Glutamatergic neuron (in vitro differentiated cells): ENCODE measurements around the gene ADAMTSL1. TPM values are rescaled to one million over a fixed set of nuclear protein-coding genes. Genes with fewer than 3 reads are reported as not detected.

Experiments
- DNase-seq: peaks from one replicate; pipeline ENCODE4 v3.0.0; 2022
- H3K27ac Mint-ChIP-seq: one replicate; pipeline ENCODE4 v1.8.0; 2020; ENCODE audit warnings: mild to moderate bottlenecking, mixed read lengths, inconsistent platforms; ENCODE audit not compliant: unreplicated experiment
- H3K27me3 Mint-ChIP-seq: one replicate; pipeline ENCODE4 v1.8.0; 2020; ENCODE audit warnings: mild to moderate bottlenecking, moderate library complexity, mixed read lengths, inconsistent platforms; ENCODE audit not compliant: unreplicated experiment
- H3K36me3 Mint-ChIP-seq: one replicate; pipeline ENCODE4 v1.8.0; 2020; ENCODE audit warnings: mild to moderate bottlenecking, mixed read lengths, inconsistent platforms; ENCODE audit not compliant: unreplicated experiment
- H3K4me1 Mint-ChIP-seq: one replicate; pipeline ENCODE4 v1.8.0; 2020; ENCODE audit warnings: mild to moderate bottlenecking, low read depth, mixed read lengths, inconsistent platforms; ENCODE audit not compliant: unreplicated experiment
- H3K4me3 Mint-ChIP-seq: one replicate; pipeline ENCODE4 v1.8.0; 2020; ENCODE audit warnings: mild to moderate bottlenecking, mixed read lengths, inconsistent platforms; ENCODE audit not compliant: unreplicated experiment
- H3K9me3 Mint-ChIP-seq: one replicate; pipeline ENCODE4 v1.8.0; 2020; ENCODE audit warnings: mild to moderate bottlenecking, moderate library complexity, mixed read lengths, inconsistent platforms; ENCODE audit not compliant: unreplicated experiment
- CTCF ChIP-seq: fragments of 200-600 bp; sonication (generic); IDR thresholded peaks from one replicate; pipeline ENCODE4 v1.5.0; 2021; ENCODE audit not compliant: partially characterized antibody, unreplicated experiment
- total RNA-seq: library from RNA; stranded (reverse); fragmentation: NEBNext Ultra II Directional; extraction: Animal tissue kit (Norgen Biotek cat#: 25700); gene quantifications from one replicate; pipeline ENCODE4 v1.2.1, GENCODE V29; 2021; ENCODE audit not compliant: unreplicated experiment

Gene ADAMTSL1
- total RNA-seq, 1 donor from 2014 or later = 0.91 TPM

GRCh38 chr9:18605766-18606180 lies 131.8 kb downstream of the ADAMTSL1 start:
- DNase-seq = no peak
- no peaks in the 10 kb centered on the region for H3K36me3 Mint-ChIP-seq
- H3K9me3 Mint-ChIP-seq = no peaks in the 10 kb centered on the region
- no peaks in the 10 kb centered on the region for H3K27me3 Mint-ChIP-seq
- no peak for TF ChIP-seq CTCF
- H3K4me3 Mint-ChIP-seq = no peak overlapping the region
- no peak overlapping the region for H3K27ac Mint-ChIP-seq
- H3K4me1 Mint-ChIP-seq = peaks cover 12% of the 10 kb centered on the region

- DNase-seq = no peak
- Mint-ChIP-seq H3K9me3 (no peaks in the 10 kb centered on the region), H3K27ac (no peak overlapping the region), H3K4me1 (peaks cover 15% of the 10 kb centered on the region), H3K27me3 (no peaks in the 10 kb centered on the region), H3K4me3 (no peak overlapping the region), H3K36me3 (no peaks in the 10 kb centered on the region)
- TF ChIP-seq CTCF = no peak
Measured at GRCh38 chr9:18606281-18606680, 132.3 kb downstream of the ADAMTSL1 start.

- Mint-ChIP-seq H3K36me3 (no peaks in the 10 kb centered on the region), H3K4me1 (peaks cover 20% of the 10 kb centered on the region), H3K27me3 (peaks cover 2% of the 10 kb centered on the region), H3K4me3 (no peak overlapping the region), H3K9me3 (no peaks in the 10 kb centered on the region), H3K27ac (no peak overlapping the region)
- DNase-seq = no peak
- no peak for TF ChIP-seq CTCF
Measured at GRCh38 chr9:18606846-18607245, 132.9 kb downstream of the ADAMTSL1 start.

GRCh38 chr9:18608371-18608770 lies 134.4 kb downstream of the ADAMTSL1 start:
- peaks cover 24% of the 10 kb centered on the region for H3K4me1 Mint-ChIP-seq
- no peaks in the 10 kb centered on the region for H3K36me3 Mint-ChIP-seq
- H3K27ac Mint-ChIP-seq = no peak overlapping the region
- DNase-seq = no peak
- no peaks in the 10 kb centered on the region for H3K9me3 Mint-ChIP-seq
- H3K27me3 Mint-ChIP-seq = peaks cover 4% of the 10 kb centered on the region
- no peak overlapping the region for H3K4me3 Mint-ChIP-seq
- no peak for TF ChIP-seq CTCF

GRCh38 chr9:18610956-18611355 lies 137.0 kb downstream of the ADAMTSL1 start:
- DNase-seq = no peak
- H3K27me3 Mint-ChIP-seq = peaks cover 4% of the 10 kb centered on the region
- peak overlapping the region; percentile 85 for H3K27ac Mint-ChIP-seq
- peaks cover 26% of the 10 kb centered on the region for H3K4me1 Mint-ChIP-seq
- H3K4me3 Mint-ChIP-seq = no peak overlapping the region
- TF ChIP-seq CTCF = no peak
- no peaks in the 10 kb centered on the region for H3K9me3 Mint-ChIP-seq
- H3K36me3 Mint-ChIP-seq = no peaks in the 10 kb centered on the region
